B cell (primary cell): Measurements from ENCODE around the gene RDH11. TPM values are rescaled to one million over a fixed set of nuclear protein-coding genes. Genes with fewer than 3 reads are reported as not detected.

Experiments
- ATAC-seq: fragments of 200-7000 bp; cut with Tn5 transposase; one replicate; pipeline ENCODE4 v1.10.0; 2021; ENCODE audit warnings: low read depth, mild to moderate bottlenecking, moderate number of reproducible peaks, moderate library complexity
- CTCF ChIA-PET: fragments of 350-600 bp; sonication (Branson Sonifier 250); formaldehyde crosslinking; loops from one replicate; lab custom pipeline; 2021; ENCODE audit warnings: antibody characterized with exemption, inconsistent platforms; lab: Charles Lee
- POLR2A ChIA-PET: fragments of 350-600 bp; sonication (Branson Sonifier 250); formaldehyde crosslinking; loops from one replicate; lab custom pipeline; 2021; ENCODE audit warnings: antibody characterized with exemption; lab: Charles Lee
- DNase-seq: peaks from one replicate; pipeline ENCODE4 v3.0.0; 2013
- H2AFZ ChIP-seq: 2 replicates; pipeline ENCODE4 v1.6.1; 2012; ENCODE audit warnings: mild to moderate bottlenecking, low read depth, low read length; ENCODE audit not compliant: insufficient read depth, poor library complexity, severe bottlenecking
- H3K27ac ChIP-seq, 2 donors: 1 replicate in 1 of 2; 2 replicates in 1 of 2; pipeline ENCODE4 v1.5.1; 2012 to 2013; ENCODE audit warnings: low read length in 2 of 2, mild to moderate bottlenecking in 2 of 2, moderate library complexity in 1 of 2
- H3K27me3 ChIP-seq, 4 experiments: fragments of 200-600 bp in 1 of 4; sonication (generic) in 1 of 4; replicated peaks in 1 of 4; 1 replicate in 2 of 4; 2 replicates in 2 of 4; pipeline versions ENCODE4 v1.6.1 to v1.7.0; 2013 to 2016; ENCODE audit warnings: low read length in 3 of 4, mild to moderate bottlenecking in 2 of 4, mixed read lengths in 1 of 4, moderate library complexity in 1 of 4; ENCODE audit not compliant: insufficient read depth in 4 of 4, control insufficient read depth in 3 of 4; ENCODE audit errors: control extremely low read depth in 1 of 4
- H3K36me3 ChIP-seq, 2 experiments: replicated peaks in 1 of 2; 1 replicate in 1 of 2; 2 replicates in 1 of 2; pipeline versions ENCODE4 v1.6.1 to v1.7.1; 2013; ENCODE audit warnings: low read length in 1 of 2; ENCODE audit not compliant: insufficient read depth in 2 of 2, control insufficient read depth in 1 of 2; ENCODE audit errors: control extremely low read depth in 1 of 2, extremely low read depth in 1 of 2
- H3K4me1 ChIP-seq, 2 donors: fragments of 200-600 bp in 1 of 2; sonication (generic) in 1 of 2; 1 replicate in 1 of 2; 2 replicates in 1 of 2; pipeline versions ENCODE4 v1.5.1 to v1.6.1; 2013 to 2017; ENCODE audit warnings: low read length in 2 of 2; ENCODE audit not compliant: control insufficient read depth in 2 of 2, insufficient read depth in 2 of 2
- H3K4me2 ChIP-seq: replicated peaks from 2 replicates; pipeline ENCODE3; 2012; ENCODE audit warnings: mild to moderate bottlenecking, low read depth, low read length; ENCODE audit not compliant: poor library complexity, severe bottlenecking
- H3K4me3 ChIP-seq, 5 experiments: fragments of 200-600 bp in 1 of 5; sonication (generic) in 1 of 5; 1 replicate in 3 of 5; 2 replicates in 2 of 5; pipeline versions ENCODE4 v1.5.1 to v1.7.0; 2011 to 2016; ENCODE audit warnings: low read length in 4 of 5, mild to moderate bottlenecking in 4 of 5, low read depth in 2 of 5, control low read depth in 1 of 5, moderate library complexity in 1 of 5; ENCODE audit not compliant: insufficient read depth in 1 of 5; ENCODE audit errors: control extremely low read depth in 1 of 5, extremely low read depth in 1 of 5
- H3K79me2 ChIP-seq: fragments of 200-600 bp; sonication (generic); one replicate; pipeline ENCODE4 v1.6.0; 2016; ENCODE audit warnings: low read length; ENCODE audit not compliant: control insufficient read depth, insufficient read depth
- H3K9ac ChIP-seq: fragments of 200-600 bp; sonication (generic); 2 replicates; pipeline ENCODE4 v1.6.1; 2017; ENCODE audit warnings: mild to moderate bottlenecking, low read length, moderate library complexity
- H3K9me3 ChIP-seq, 3 donors: one replicate each; pipeline versions ENCODE4 v1.6.1 to v1.7.1; 2013; ENCODE audit warnings: low read length in 2 of 3; ENCODE audit not compliant: control insufficient read depth in 2 of 3, insufficient read depth in 1 of 3; ENCODE audit errors: control extremely low read depth in 1 of 3
- H4K20me1 ChIP-seq: 2 replicates; pipeline ENCODE4 v1.6.0; 2012; ENCODE audit warnings: mild to moderate bottlenecking, low read length; ENCODE audit not compliant: insufficient read depth, control insufficient read depth, poor library complexity, severe bottlenecking
- H3K27ac Mint-ChIP-seq: one replicate; pipeline ENCODE4 v1.8.0; 2021; ENCODE audit warnings: mixed read lengths
- H3K27me3 Mint-ChIP-seq: one replicate; pipeline ENCODE4 v1.8.0; 2021; ENCODE audit warnings: mixed read lengths
- H3K4me1 Mint-ChIP-seq: one replicate; pipeline ENCODE4 v1.8.0; 2021; ENCODE audit warnings: mixed read lengths
- H3K4me3 Mint-ChIP-seq: one replicate; pipeline ENCODE4 v1.8.0; 2021; ENCODE audit warnings: mixed read lengths
- H3K9me3 Mint-ChIP-seq: one replicate; pipeline ENCODE4 v1.8.0; 2022; ENCODE audit warnings: mixed read lengths; ENCODE audit not compliant: insufficient read depth
- EZH2 ChIP-seq: IDR thresholded peaks from 2 replicates; pipeline ENCODE4 v1.6.1; 2012; ENCODE audit warnings: borderline replicate concordance, low read depth, mild to moderate bottlenecking, moderate library complexity, low read length; ENCODE audit not compliant: insufficient read depth, poor library complexity, severe bottlenecking
- WGBS: methylation state at CpG from one replicate; pipeline ENCODE4 v1.1.5; 2013; ENCODE audit warnings: missing lambda C conversion rate; ENCODE audit not compliant: insufficient coverage; 5-methylcytosine and 5-hydroxymethylcytosine counted together
- intact Hi-C: fragments of 100-400 bp; cut with micrococcal nuclease; formaldehyde crosslinking; loops from one replicate; pipeline ENCODE4 v1.10.0; 2022
- polyA plus RNA-seq: library from polyadenylated mRNA; depleted of rRNA; stranded (reverse); fragments of >200 nt; gene quantifications from 2 replicates; pipeline ENCODE4 v1.2.3, GENCODE V29; 2012
- total RNA-seq, 2 donors: library from RNA; stranded (reverse); fragments of 120-200 nt in 1 of 2; gene quantifications; 1 replicate in 1 of 2; 2 replicates in 1 of 2; pipeline versions ENCODE4 v1.2.3 to v1.2.4, GENCODE V29; 2013 to 2022
- TF ChIP-seq, protein P1 (sequence below): fragments of 200-600 bp; IDR thresholded peaks from one replicate; pipeline ENCODE4 v1.8.0; 2022; ENCODE audit warnings: antibody characterized with exemption, mild to moderate bottlenecking

The RDH11 gene
- total and polyA plus RNA-seq, 2 donors (not counting 1 experiment from before 2014, with no cell fraction given) = 32.8 to 35.2 TPM

- CTCF ChIA-PET = no interaction called here
- 92% methylated on average over 6 of the region's 12 CpGs for WGBS
These were observed 43.4 kb upstream of the RDH11 start for GRCh38 chr14:67738740-67739504.

GRCh38 chr14:67736771-67737170 is 41.2 kb upstream of the RDH11 start:
- H3K4me1 Mint-ChIP-seq = no peaks in the 10 kb centered on the region
- Histone ChIP-seq H3K36me3 (no peaks in the 10 kb centered on the region), H3K4me2 (no peak overlapping the region), H3K4me3 (no peak overlapping the region), H4K20me1 (no peaks in the 10 kb centered on the region), H3K9ac (no peak overlapping the region), H3K9me3 (no peaks in the 10 kb centered on the region), H3K79me2 (no peaks in the 10 kb centered on the region), H3K27ac (no peak overlapping the region), H2AFZ (no peak overlapping the region), H3K27me3 (no peaks in the 10 kb centered on the region), H3K4me1 (no peaks in the 10 kb centered on the region)
- H3K9me3 Mint-ChIP-seq = no peaks in the 10 kb centered on the region
- DNase-seq (no peak), ATAC-seq (no peak)
- H3K4me3 Mint-ChIP-seq = no peak overlapping the region
- intact Hi-C loops = no loop called here
- no peak overlapping the region for H3K27ac Mint-ChIP-seq
- no peak for TF ChIP-seq EZH2
- TF ChIP-seq, protein P1, sequence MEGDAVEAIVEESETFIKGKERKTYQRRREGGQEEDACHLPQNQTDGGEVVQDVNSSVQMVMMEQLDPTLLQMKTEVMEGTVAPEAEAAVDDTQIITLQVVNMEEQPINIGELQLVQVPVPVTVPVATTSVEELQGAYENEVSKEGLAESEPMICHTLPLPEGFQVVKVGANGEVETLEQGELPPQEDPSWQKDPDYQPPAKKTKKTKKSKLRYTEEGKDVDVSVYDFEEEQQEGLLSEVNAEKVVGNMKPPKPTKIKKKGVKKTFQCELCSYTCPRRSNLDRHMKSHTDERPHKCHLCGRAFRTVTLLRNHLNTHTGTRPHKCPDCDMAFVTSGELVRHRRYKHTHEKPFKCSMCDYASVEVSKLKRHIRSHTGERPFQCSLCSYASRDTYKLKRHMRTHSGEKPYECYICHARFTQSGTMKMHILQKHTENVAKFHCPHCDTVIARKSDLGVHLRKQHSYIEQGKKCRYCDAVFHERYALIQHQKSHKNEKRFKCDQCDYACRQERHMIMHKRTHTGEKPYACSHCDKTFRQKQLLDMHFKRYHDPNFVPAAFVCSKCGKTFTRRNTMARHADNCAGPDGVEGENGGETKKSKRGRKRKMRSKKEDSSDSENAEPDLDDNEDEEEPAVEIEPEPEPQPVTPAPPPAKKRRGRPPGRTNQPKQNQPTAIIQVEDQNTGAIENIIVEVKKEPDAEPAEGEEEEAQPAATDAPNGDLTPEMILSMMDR = no peak
- ChIA-PET CTCF (no interaction called here), POLR2A (no interaction called here)
- no peaks in the 10 kb centered on the region for H3K27me3 Mint-ChIP-seq
- WGBS = 97% methylated on average over 3 of the region's 4 CpGs

More at GRCh38 chr14:67738740-67739504, 43.4 kb upstream of the RDH11 start:
- Histone ChIP-seq H3K9me3 (peaks cover 0 to 5% (median 0%) of the 10 kb centered on the region in 3 donors), H2AFZ (no peak overlapping the region), H3K79me2 (no peaks in the 10 kb centered on the region), H3K36me3 (no peaks in the 10 kb centered on the region), H3K9ac (no peak overlapping the region), H3K4me2 (no peak overlapping the region), H3K4me1 (no peaks in the 10 kb centered on the region), H3K27me3 (no peaks in the 10 kb centered on the region), H3K4me3 (no peak overlapping the region), H4K20me1 (no peaks in the 10 kb centered on the region), H3K27ac (no peak overlapping the region)
- Mint-ChIP-seq H3K9me3 (no peaks in the 10 kb centered on the region), H3K27me3 (no peaks in the 10 kb centered on the region), H3K4me3 (no peak overlapping the region), H3K27ac (no peak overlapping the region), H3K4me1 (no peaks in the 10 kb centered on the region)
- intact Hi-C loops = no loop called here
- POLR2A ChIA-PET = no interaction called here
- ATAC-seq (peak; percentile 61), DNase-seq (no peak)
- TF ChIP-seq, protein P1 = no peak
- TF ChIP-seq EZH2 = no peak
